Choroid plexus epithelial cell (primary cell): Measurements from ENCODE around the gene TTYH2.
A peak's percentile ranks its signal among the peaks of the same experiment; 100 is the strongest.

Source experiments
- DNase-seq: peaks from one replicate; pipeline ENCODE4 v3.0.0-alpha.2; 2010; ENCODE audit warnings: low read depth
- H3K4me3 ChIP-seq: 2 replicates; pipeline ENCODE4 v1.5.1; 2011; ENCODE audit warnings: low read depth, mild to moderate bottlenecking, control low read depth, low read length, moderate library complexity
- TF ChIP-seq, protein P1 (sequence below): conservative IDR thresholded peaks from 2 replicates; pipeline ENCODE4 v1.5.1; 2011; ENCODE audit warnings: low read depth, mild to moderate bottlenecking, control low read depth, inconsistent platforms, low read length, moderate library complexity

Gene TTYH2

DNA sequence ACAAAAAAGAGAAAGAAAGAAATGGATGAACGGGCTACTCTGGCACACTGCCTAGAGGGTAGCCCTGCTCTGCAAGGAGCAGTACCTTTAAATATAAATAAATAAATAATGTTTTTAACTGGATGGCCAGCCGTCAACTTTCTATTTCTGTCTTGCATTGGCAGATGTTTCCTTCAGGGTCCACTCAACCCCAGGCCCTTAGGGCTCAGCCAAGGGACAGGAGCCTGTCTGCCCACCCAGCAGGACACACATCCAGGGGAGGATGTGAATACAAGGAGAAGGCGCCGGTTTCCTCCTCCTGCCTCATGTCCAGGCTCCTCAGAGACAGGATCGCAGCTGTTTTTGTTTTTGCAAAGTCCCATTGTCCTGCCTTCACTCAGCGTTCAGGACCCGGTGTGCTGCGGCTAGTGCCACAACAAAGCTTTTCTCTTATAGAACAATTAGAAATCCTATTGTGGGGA, 22.6 kb downstream of the TTYH2 start:
- TF ChIP-seq, protein P1, sequence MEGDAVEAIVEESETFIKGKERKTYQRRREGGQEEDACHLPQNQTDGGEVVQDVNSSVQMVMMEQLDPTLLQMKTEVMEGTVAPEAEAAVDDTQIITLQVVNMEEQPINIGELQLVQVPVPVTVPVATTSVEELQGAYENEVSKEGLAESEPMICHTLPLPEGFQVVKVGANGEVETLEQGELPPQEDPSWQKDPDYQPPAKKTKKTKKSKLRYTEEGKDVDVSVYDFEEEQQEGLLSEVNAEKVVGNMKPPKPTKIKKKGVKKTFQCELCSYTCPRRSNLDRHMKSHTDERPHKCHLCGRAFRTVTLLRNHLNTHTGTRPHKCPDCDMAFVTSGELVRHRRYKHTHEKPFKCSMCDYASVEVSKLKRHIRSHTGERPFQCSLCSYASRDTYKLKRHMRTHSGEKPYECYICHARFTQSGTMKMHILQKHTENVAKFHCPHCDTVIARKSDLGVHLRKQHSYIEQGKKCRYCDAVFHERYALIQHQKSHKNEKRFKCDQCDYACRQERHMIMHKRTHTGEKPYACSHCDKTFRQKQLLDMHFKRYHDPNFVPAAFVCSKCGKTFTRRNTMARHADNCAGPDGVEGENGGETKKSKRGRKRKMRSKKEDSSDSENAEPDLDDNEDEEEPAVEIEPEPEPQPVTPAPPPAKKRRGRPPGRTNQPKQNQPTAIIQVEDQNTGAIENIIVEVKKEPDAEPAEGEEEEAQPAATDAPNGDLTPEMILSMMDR: no peak
- H3K4me3 ChIP-seq: no peak overlapping the region
- DNase-seq: no peak

DNA sequence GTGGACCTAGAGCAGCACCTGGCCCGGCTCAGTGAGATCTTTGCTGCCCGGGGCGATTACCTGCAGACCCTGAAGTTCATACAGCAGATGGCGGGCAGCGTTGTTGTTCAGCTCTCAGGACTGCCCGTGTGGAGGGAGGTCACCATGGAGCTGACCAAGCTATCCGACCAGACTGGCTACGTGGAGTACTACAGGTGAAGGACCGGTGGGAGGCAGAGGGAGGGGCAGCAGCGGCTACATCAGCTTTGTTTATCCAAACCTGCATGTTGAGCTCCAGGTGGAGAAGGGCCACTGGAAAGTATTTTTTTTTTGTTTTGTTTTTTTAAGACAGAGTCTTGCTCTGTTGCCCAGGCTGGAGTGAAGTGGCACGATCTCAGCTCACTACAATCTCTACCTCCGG, 23.9 kb downstream of the TTYH2 start:
- TF ChIP-seq, protein P1: no peak
- DNase-seq: no peak
- H3K4me3 ChIP-seq: no peak overlapping the region

DNA sequence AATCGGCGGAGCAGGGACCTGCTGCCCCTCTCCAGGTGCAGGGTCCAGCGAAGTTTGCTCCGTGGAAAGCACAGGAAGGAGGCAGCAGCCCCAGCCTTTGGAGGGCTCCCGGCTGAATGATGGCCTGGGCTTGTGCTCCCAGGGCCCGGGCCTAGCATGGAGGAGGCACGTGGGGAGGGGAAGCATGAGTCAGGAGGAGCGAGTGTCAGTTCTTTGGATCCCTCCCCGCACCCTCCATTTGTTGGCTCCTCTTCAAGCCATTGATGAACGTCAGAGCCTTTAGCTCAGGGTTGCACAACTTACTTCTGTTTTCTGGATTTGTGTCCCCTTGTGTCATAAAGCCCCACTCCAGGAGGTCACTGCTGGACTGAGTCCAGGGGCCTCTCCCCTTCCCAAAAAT, 25.8 kb downstream of the TTYH2 start:
- no peak overlapping the region for H3K4me3 ChIP-seq
- no peak for DNase-seq
- TF ChIP-seq, protein P1: no peak

DNA sequence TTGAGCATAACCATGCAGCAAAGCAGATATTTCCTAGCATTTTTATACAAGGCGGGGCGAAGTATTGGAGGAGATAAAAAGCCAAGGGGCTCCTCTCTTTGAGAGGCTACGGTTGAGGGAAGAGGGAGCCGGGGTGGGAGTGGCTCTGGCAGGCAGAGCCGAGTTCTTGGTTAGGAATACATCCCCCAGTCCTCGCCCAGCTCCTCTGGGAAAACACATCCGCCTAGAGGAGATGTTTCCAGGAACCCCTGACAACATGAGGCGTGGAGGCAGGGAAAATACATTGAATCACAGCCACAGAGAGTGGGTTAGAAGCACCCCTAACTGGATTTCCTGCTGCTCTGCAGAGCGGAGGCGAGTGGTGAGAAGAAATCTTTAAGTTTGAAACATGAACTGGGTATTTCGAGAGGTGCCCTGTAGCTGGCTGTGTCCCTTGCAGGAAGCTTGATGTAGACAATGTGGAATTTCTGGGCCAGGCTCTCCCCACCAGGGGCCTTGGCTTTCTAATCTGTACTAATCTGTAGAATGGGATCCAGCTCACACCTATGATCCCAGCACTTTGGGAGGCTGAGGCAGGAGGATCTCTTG, 27.3 kb downstream of the TTYH2 start:
- TF ChIP-seq, protein P1: no peak
- DNase-seq: peak; percentile 41

DNA sequence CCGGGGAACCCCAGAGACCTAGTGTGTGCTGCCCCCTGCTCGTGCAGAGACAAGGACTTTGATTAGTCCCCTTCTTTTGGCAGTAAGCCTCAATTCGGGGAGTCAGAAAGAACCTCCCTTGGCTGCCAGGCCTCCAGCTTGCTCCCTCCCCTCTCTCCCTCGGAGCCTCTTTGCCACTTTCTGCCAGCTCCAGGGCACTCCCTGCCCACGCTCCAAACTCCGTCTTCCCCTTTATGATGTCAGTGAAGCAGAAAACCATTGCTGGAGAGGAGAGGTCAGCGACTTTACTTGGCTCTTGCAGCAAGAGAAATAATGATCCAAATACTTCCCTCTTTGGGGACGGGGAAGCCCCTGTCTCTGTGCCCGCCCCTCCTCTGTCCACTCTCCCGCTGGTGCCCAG, 28.1 kb downstream of the TTYH2 start:
- DNase-seq: no peak
- TF ChIP-seq, protein P1: no peak

More for the DNA sequence above, 27.3 kb downstream of the TTYH2 start:
- H3K4me3 ChIP-seq: no peak overlapping the region

DNA sequence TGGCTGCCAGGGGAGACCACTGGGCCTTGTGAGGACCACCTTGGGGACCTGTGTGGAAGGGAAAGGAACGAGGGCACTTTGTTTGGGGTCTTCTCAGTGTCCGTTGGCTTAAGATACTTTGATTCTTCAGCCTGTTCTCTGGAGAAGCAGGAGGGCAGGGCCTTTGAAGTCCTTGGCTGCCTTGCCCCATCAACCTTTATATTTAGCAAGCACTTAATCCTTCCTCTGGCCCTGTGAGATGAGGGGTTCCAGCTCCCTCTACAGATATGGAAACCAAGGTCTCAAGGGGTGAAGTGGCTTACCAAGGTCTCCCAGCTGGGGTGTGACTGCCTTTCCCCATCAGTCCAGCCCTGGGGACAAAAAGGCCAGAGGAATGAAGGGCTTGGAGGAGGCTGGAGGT, 28.5 kb downstream of the TTYH2 start:
- H3K4me3 ChIP-seq: no peak overlapping the region
- no peak for DNase-seq
- TF ChIP-seq, protein P1: no peak

More for the DNA sequence above, 28.1 kb downstream of the TTYH2 start:
- H3K4me3 ChIP-seq: no peak overlapping the region
